HepG2 (cell line): ENCODE measurements around the gene IGFBP6. TPM values are rescaled to one million over a fixed set of nuclear protein-coding genes. Genes with fewer than 3 reads are reported as not detected.
A peak's percentile ranks its signal among the peaks of the same experiment; 100 is the strongest.

ENCODE experiments used
- AGO1 ChIP-seq: fragments of 200-400 bp; formaldehyde crosslinking; IDR thresholded peaks from 2 replicates; pipeline ENCODE4 v1.6.1; 2017; ENCODE audit warnings: mild to moderate bottlenecking, low read depth, low read length, moderate library complexity; ENCODE audit not compliant: poor library complexity, severe bottlenecking
- GTF3A ChIP-seq: sonication (generic); formaldehyde crosslinking; conservative IDR thresholded peaks from 2 replicates; pipeline ENCODE4 v1.4.0; 2020; ENCODE audit warnings: mild to moderate bottlenecking, missing genetic modification reagents
- HNF4G ChIP-seq, 2 experiments: sonication (generic) in 1 of 2; formaldehyde crosslinking in 1 of 2; IDR thresholded peaks; 2 replicates each; pipeline versions ENCODE4 v1.4.0 to v1.6.1; 2011 to 2020; ENCODE audit warnings: borderline replicate concordance in 2 of 2, low read depth in 2 of 2, mild to moderate bottlenecking in 2 of 2, low read length in 1 of 2, missing genetic modification reagents in 1 of 2, moderate library complexity in 1 of 2
- POGZ ChIP-seq: sonication (generic); formaldehyde crosslinking; IDR thresholded peaks from 2 replicates; pipeline ENCODE4 v1.4.0; 2020; ENCODE audit warnings: mild to moderate bottlenecking, missing genetic modification reagents
- SAP130 ChIP-seq: IDR thresholded peaks from 2 replicates; pipeline ENCODE4 v1.6.1; 2016; ENCODE audit warnings: low read depth
- SCMH1 ChIP-seq: sonication (generic); formaldehyde crosslinking; IDR thresholded peaks from 2 replicates; pipeline ENCODE4 v1.9.0; 2021; ENCODE audit warnings: missing genetic modification reagents, mild to moderate bottlenecking, borderline replicate concordance
- ZNF768 ChIP-seq: sonication (generic); formaldehyde crosslinking; IDR thresholded peaks from 2 replicates; pipeline ENCODE4 v1.4.0; 2020; ENCODE audit warnings: missing genetic modification reagents
- polyA plus RNA-seq, 8 experiments: library from polyadenylated mRNA; depleted of rRNA in 3 of 8; stranded (reverse) in 7 of 8; unstranded in 1 of 8; fragments of >200 nt; fragmentation: Illumina TruSeq in 4 of 8; extraction: Trizol in 4 of 8; gene quantifications; 2 replicates each; pipeline versions ENCODE4 v1.2.1 to v1.2.3, GENCODE V29; 2011 to 2016; ENCODE audit warnings: low read depth in 4 of 8, missing spikeins in 1 of 8, mixed read lengths in 1 of 8; ENCODE audit not compliant: insufficient read depth in 1 of 8
- total RNA-seq, 5 experiments: library from RNA; depleted of rRNA; stranded (reverse); fragments of >200 nt; fragmentation: Illumina TruSeq; extraction: Trizol; gene quantifications; 2 replicates each; pipeline ENCODE4 v1.2.3, GENCODE V29; 2016; ENCODE audit warnings: low read depth in 1 of 5
- TF ChIP-seq, protein P1 (sequence below), 2 experiments: IDR thresholded peaks; 2 replicates each; pipeline ENCODE4 v1.6.1; 2011 to 2012; ENCODE audit warnings: low read length in 2 of 2, borderline replicate concordance in 1 of 2, low read depth in 1 of 2, mild to moderate bottlenecking in 1 of 2, moderate library complexity in 1 of 2
- TF ChIP-seq, protein P2 (sequence below): sonication (generic); formaldehyde crosslinking; conservative IDR thresholded peaks from 2 replicates; pipeline ENCODE4 v1.4.0; 2020; ENCODE audit warnings: mild to moderate bottlenecking, missing genetic modification reagents, moderate library complexity
- TF ChIP-seq, protein P3 (sequence below): sonication (generic); formaldehyde crosslinking; IDR thresholded peaks from 2 replicates; pipeline ENCODE4 v1.4.0; 2020; ENCODE audit warnings: mild to moderate bottlenecking, missing genetic modification reagents, borderline replicate concordance
- TF ChIP-seq, protein P4 (sequence below): sonication (generic); formaldehyde crosslinking; conservative IDR thresholded peaks from 2 replicates; pipeline ENCODE4 v1.8.0; 2022; ENCODE audit warnings: mild to moderate bottlenecking, moderate library complexity, missing genetic modification reagents

Gene IGFBP6
- total and polyA plus RNA-seq, 2 of the 13 experiments (the other 11 are each of a cell fraction or from before 2014, with no cell fraction given): 3.9 to 25.2 TPM

DNA sequence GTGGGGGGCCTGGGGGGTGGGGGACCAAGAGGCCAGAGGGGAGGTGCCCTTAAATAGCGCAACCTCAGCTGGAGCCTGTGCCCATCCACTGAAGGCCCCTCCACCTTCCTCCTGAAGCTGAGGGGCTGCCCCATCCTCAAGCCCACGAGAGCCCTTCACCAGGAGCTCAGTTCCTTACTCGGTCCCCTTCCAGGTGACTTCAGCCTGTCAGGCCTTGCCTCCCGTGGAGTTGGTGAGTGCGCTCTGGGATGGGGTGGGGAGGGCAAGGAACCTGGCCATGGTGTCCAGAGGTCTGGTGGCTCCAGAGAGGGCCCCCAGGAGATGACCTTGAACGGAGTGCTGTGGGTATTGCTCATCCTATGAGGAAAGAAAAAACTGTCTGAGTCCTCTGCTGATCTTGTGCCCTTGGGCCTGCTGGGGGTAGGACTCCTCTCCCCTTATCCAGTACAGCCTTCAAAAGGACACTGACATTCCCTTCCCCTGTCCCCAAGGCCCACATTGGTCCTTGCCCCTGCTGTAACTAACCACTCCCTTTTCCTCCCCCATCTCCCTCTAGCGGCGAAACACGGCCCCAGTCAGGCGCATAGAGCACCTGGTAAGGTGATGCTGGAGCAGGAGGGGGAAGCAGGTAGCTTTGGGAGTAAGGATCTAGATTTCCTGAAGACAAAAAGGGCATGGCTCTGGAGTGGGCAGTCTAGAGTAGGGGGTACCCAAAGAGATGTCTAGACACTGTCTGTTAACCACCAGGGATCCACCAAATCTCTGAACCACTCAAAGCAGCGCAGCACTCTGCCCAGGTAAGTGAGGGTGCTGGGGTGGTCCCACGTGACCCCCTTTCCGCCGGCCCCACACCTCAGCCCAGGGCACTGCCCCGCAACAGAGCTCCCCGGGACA is 44.0 kb upstream of the IGFBP6 start (continued):
- TF ChIP-seq, protein P1, sequence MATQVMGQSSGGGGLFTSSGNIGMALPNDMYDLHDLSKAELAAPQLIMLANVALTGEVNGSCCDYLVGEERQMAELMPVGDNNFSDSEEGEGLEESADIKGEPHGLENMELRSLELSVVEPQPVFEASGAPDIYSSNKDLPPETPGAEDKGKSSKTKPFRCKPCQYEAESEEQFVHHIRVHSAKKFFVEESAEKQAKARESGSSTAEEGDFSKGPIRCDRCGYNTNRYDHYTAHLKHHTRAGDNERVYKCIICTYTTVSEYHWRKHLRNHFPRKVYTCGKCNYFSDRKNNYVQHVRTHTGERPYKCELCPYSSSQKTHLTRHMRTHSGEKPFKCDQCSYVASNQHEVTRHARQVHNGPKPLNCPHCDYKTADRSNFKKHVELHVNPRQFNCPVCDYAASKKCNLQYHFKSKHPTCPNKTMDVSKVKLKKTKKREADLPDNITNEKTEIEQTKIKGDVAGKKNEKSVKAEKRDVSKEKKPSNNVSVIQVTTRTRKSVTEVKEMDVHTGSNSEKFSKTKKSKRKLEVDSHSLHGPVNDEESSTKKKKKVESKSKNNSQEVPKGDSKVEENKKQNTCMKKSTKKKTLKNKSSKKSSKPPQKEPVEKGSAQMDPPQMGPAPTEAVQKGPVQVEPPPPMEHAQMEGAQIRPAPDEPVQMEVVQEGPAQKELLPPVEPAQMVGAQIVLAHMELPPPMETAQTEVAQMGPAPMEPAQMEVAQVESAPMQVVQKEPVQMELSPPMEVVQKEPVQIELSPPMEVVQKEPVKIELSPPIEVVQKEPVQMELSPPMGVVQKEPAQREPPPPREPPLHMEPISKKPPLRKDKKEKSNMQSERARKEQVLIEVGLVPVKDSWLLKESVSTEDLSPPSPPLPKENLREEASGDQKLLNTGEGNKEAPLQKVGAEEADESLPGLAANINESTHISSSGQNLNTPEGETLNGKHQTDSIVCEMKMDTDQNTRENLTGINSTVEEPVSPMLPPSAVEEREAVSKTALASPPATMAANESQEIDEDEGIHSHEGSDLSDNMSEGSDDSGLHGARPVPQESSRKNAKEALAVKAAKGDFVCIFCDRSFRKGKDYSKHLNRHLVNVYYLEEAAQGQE (IDR thresholded peaks at IDR 0.05; ENCODE audit: borderline replicate concordance in 1 of 2, low read depth in 1 of 2, low read length in 2 of 2): 0 out of 4 replicates have a peak, but pooled peaks of 1 of the 2 experiments have one; percentile 13
- TF ChIP-seq SAP130 (peak; percentile 54), AGO1 (no peak), POGZ (CRISPR knock-in tag) (peak; percentile 15; the same call in 1 of the 2 replicates), GTF3A (CRISPR knock-in tag) (no peak), ZNF768 (CRISPR knock-in tag) (no peak), SCMH1 (no peak), HNF4G (IDR thresholded peaks at IDR 0.05; ENCODE audit: borderline replicate concordance, low read depth, low read length) (peak; percentile 20; the same call in 1 of the 2 replicates), HNF4G (CRISPR knock-in tag; IDR thresholded peaks at IDR 0.05; ENCODE audit: borderline replicate concordance, low read depth) (no peak)
- TF ChIP-seq, protein P2, sequence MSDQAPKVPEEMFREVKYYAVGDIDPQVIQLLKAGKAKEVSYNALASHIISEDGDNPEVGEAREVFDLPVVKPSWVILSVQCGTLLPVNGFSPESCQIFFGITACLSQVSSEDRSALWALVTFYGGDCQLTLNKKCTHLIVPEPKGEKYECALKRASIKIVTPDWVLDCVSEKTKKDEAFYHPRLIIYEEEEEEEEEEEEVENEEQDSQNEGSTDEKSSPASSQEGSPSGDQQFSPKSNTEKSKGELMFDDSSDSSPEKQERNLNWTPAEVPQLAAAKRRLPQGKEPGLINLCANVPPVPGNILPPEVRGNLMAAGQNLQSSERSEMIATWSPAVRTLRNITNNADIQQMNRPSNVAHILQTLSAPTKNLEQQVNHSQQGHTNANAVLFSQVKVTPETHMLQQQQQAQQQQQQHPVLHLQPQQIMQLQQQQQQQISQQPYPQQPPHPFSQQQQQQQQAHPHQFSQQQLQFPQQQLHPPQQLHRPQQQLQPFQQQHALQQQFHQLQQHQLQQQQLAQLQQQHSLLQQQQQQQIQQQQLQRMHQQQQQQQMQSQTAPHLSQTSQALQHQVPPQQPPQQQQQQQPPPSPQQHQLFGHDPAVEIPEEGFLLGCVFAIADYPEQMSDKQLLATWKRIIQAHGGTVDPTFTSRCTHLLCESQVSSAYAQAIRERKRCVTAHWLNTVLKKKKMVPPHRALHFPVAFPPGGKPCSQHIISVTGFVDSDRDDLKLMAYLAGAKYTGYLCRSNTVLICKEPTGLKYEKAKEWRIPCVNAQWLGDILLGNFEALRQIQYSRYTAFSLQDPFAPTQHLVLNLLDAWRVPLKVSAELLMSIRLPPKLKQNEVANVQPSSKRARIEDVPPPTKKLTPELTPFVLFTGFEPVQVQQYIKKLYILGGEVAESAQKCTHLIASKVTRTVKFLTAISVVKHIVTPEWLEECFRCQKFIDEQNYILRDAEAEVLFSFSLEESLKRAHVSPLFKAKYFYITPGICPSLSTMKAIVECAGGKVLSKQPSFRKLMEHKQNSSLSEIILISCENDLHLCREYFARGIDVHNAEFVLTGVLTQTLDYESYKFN (CRISPR knock-in tag): peak; percentile 56
- TF ChIP-seq, protein P3, sequence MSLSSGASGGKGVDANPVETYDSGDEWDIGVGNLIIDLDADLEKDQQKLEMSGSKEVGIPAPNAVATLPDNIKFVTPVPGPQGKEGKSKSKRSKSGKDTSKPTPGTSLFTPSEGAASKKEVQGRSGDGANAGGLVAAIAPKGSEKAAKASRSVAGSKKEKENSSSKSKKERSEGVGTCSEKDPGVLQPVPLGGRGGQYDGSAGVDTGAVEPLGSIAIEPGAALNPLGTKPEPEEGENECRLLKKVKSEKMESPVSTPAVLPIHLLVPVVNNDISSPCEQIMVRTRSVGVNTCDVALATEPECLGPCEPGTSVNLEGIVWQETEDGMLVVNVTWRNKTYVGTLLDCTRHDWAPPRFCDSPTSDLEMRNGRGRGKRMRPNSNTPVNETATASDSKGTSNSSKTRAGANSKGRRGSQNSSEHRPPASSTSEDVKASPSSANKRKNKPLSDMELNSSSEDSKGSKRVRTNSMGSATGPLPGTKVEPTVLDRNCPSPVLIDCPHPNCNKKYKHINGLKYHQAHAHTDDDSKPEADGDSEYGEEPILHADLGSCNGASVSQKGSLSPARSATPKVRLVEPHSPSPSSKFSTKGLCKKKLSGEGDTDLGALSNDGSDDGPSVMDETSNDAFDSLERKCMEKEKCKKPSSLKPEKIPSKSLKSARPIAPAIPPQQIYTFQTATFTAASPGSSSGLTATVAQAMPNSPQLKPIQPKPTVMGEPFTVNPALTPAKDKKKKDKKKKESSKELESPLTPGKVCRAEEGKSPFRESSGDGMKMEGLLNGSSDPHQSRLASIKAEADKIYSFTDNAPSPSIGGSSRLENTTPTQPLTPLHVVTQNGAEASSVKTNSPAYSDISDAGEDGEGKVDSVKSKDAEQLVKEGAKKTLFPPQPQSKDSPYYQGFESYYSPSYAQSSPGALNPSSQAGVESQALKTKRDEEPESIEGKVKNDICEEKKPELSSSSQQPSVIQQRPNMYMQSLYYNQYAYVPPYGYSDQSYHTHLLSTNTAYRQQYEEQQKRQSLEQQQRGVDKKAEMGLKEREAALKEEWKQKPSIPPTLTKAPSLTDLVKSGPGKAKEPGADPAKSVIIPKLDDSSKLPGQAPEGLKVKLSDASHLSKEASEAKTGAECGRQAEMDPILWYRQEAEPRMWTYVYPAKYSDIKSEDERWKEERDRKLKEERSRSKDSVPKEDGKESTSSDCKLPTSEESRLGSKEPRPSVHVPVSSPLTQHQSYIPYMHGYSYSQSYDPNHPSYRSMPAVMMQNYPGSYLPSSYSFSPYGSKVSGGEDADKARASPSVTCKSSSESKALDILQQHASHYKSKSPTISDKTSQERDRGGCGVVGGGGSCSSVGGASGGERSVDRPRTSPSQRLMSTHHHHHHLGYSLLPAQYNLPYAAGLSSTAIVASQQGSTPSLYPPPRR (CRISPR knock-in tag): no peak
- TF ChIP-seq, protein P4, sequence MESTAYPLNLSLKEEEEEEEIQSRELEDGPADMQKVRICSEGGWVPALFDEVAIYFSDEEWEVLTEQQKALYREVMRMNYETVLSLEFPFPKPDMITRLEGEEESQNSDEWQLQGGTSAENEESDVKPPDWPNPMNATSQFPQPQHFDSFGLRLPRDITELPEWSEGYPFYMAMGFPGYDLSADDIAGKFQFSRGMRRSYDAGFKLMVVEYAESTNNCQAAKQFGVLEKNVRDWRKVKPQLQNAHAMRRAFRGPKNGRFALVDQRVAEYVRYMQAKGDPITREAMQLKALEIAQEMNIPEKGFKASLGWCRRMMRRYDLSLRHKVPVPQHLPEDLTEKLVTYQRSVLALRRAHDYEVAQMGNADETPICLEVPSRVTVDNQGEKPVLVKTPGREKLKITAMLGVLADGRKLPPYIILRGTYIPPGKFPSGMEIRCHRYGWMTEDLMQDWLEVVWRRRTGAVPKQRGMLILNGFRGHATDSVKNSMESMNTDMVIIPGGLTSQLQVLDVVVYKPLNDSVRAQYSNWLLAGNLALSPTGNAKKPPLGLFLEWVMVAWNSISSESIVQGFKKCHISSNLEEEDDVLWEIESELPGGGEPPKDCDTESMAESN (CRISPR knock-in tag): no peak
